ENCODE results near the gene PRTN3. TPM values are rescaled to one million over a fixed set of nuclear protein-coding genes. Genes with fewer than 3 reads are reported as not detected.
A peak's percentile ranks its signal among the peaks of the same experiment; 100 is the strongest.

PRTN3 gene
- total RNA-seq, 1 donor from 2014 or later, result not detected

DNA sequence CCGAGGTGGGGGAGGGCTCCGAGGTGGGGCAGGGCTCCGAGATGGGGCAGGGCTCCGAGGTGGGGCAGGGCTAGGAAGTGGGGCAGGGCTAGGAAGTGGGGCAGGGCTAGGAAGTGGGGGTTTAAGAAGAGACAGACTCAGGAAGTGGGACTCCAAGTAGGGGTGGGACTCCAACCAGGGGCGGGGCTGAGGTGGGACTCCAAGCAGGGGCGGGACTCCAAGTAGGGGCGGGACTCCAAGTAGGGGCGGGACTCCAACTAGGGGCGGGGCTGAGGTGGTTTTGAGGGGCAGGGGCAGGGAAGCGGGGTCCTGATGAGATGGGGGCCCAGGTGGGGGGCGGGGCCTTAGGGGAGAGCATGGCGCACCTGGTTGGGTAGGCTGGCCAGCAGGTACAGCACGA lies 32.3 kb downstream of the PRTN3 start:
- H3F3A ChIP-seq (ENCODE audit: low read depth), result peaks cover 22% of the 10 kb centered on the region
- Mint-ChIP-seq H3K27me3 (ENCODE audit: insufficient read depth, low read depth) (peaks cover 5% of the 10 kb centered on the region), H3K4me1 (peaks cover 2% of the 10 kb centered on the region), H3K4me3 (no peak overlapping the region), H3K36me3 (peaks cover 9% of the 10 kb centered on the region), H3K9me3 (no peaks in the 10 kb centered on the region), H3K27ac (no peak overlapping the region)
- no peak overlapping the region for H3K9ac ChIP-seq
- no peak overlapping the region for H3K4me3 ChIP-seq
- no peaks in the 10 kb centered on the region for H3K36me3 ChIP-seq
- no peak overlapping the region for H3K27ac ChIP-seq
- H3K4me1 ChIP-seq, result no peaks in the 10 kb centered on the region
- H2AFZ ChIP-seq (replicated peaks), result no peak overlapping the region
- TF ChIP-seq, protein P1, sequence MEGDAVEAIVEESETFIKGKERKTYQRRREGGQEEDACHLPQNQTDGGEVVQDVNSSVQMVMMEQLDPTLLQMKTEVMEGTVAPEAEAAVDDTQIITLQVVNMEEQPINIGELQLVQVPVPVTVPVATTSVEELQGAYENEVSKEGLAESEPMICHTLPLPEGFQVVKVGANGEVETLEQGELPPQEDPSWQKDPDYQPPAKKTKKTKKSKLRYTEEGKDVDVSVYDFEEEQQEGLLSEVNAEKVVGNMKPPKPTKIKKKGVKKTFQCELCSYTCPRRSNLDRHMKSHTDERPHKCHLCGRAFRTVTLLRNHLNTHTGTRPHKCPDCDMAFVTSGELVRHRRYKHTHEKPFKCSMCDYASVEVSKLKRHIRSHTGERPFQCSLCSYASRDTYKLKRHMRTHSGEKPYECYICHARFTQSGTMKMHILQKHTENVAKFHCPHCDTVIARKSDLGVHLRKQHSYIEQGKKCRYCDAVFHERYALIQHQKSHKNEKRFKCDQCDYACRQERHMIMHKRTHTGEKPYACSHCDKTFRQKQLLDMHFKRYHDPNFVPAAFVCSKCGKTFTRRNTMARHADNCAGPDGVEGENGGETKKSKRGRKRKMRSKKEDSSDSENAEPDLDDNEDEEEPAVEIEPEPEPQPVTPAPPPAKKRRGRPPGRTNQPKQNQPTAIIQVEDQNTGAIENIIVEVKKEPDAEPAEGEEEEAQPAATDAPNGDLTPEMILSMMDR (IDR thresholded peaks at IDR 0.05), result no peak
- no peak for TF ChIP-seq EZH2phosphoT487 (IDR thresholded peaks at IDR 0.05)
- TF ChIP-seq EZH2 (IDR thresholded peaks at IDR 0.05), result no peak
- H3K27me3 ChIP-seq, result no peaks in the 10 kb centered on the region
- DNase-seq (ENCODE audit: low spot score), result peak; percentile 62
- H3K4me2 ChIP-seq, result no peak overlapping the region
- H3K9me3 ChIP-seq (ENCODE audit: low read depth), result no peaks in the 10 kb centered on the region
- H3K79me2 ChIP-seq (ENCODE audit: low read depth), result no peaks in the 10 kb centered on the region
- H4K20me1 ChIP-seq (ENCODE audit: low read depth), result peaks cover 6% of the 10 kb centered on the region

- H3K36me3 Mint-ChIP-seq, result peaks cover 9% of the 10 kb centered on the region
- no peaks in the 10 kb centered on the region for H3K36me3 ChIP-seq
- peaks cover 4% of the 10 kb centered on the region for H4K20me1 ChIP-seq (ENCODE audit: low read depth)
- no peak overlapping the region for H3K4me2 ChIP-seq
- H2AFZ ChIP-seq (replicated peaks), result no peak overlapping the region
- no peak overlapping the region for H3K9ac ChIP-seq
- no peaks in the 10 kb centered on the region for H3K27me3 ChIP-seq
- DNase-seq (ENCODE audit: low spot score), result no peak
- H3K9me3 Mint-ChIP-seq, result no peaks in the 10 kb centered on the region
- H3K27ac Mint-ChIP-seq, result no peak overlapping the region
- no peak overlapping the region for H3K4me3 ChIP-seq
- TF ChIP-seq EZH2phosphoT487 (IDR thresholded peaks at IDR 0.05) (no peak), EZH2 (IDR thresholded peaks at IDR 0.05) (no peak)
- TF ChIP-seq, protein P1 (IDR thresholded peaks at IDR 0.05), result no peak
- peaks cover 5% of the 10 kb centered on the region for H3K27me3 Mint-ChIP-seq (ENCODE audit: insufficient read depth, low read depth)
- no peak overlapping the region for H3K4me3 Mint-ChIP-seq
- peaks cover 2% of the 10 kb centered on the region for H3K4me1 Mint-ChIP-seq
- H3K9me3 ChIP-seq (ENCODE audit: low read depth), result no peaks in the 10 kb centered on the region
- no peaks in the 10 kb centered on the region for H3K4me1 ChIP-seq
- H3F3A ChIP-seq (ENCODE audit: low read depth), result peaks cover 22% of the 10 kb centered on the region
- H3K27ac ChIP-seq, result no peak overlapping the region
- no peaks in the 10 kb centered on the region for H3K79me2 ChIP-seq (ENCODE audit: low read depth)
These were observed 32.8 kb downstream of the PRTN3 start for GRCh38 chr19:873561-874041.

DNA sequence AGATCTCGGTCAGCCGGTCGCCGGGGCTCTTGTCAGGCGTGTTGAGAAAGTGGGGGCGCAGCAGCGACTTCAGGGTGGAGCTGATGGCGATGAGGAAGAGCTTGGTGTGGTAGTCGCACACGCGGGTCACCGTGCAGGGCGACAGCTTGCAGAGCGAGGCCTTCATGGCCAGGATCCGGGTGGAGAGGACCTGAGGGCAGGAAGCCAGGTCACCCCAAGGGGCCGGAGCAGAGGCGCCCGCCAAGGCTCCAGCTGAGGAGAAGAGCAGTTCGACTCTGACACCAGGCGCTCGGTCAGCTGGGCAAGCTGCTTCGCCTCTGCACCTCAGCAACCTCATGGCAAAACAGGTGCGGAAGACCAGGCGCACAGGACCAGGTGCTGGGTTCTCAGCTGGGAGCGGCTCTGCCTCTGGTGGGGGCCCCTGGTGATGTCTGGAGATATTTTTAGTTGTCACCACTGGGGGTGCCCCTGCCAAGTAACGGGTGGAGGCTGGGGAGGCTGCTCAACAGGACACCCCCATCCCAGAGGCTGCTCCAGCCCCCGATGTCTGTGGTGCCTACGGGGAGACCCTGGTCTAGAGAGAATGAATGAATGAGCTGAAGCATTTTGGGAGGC lies 34.6 kb downstream of the PRTN3 start:
- H3K9ac ChIP-seq, result no peak overlapping the region
- no peaks in the 10 kb centered on the region for H3K36me3 ChIP-seq
- H3K27ac ChIP-seq, result no peak overlapping the region
- Mint-ChIP-seq H3K36me3 (peaks cover 12% of the 10 kb centered on the region), H3K9me3 (no peaks in the 10 kb centered on the region), H3K4me1 (peaks cover 4% of the 10 kb centered on the region), H3K27me3 (ENCODE audit: insufficient read depth, low read depth) (peaks cover 10% of the 10 kb centered on the region), H3K27ac (no peak overlapping the region), H3K4me3 (no peak overlapping the region)
- DNase-seq (ENCODE audit: low spot score), result no peak
- H3K4me2 ChIP-seq, result no peak overlapping the region
- TF ChIP-seq EZH2phosphoT487 (IDR thresholded peaks at IDR 0.05) (no peak), EZH2 (IDR thresholded peaks at IDR 0.05) (no peak)
- TF ChIP-seq, protein P1 (IDR thresholded peaks at IDR 0.05), result no peak
- H3K4me3 ChIP-seq, result no peak overlapping the region
- peaks cover 22% of the 10 kb centered on the region for H3F3A ChIP-seq (ENCODE audit: low read depth)
- no peaks in the 10 kb centered on the region for H3K27me3 ChIP-seq
- H3K9me3 ChIP-seq (ENCODE audit: low read depth), result no peaks in the 10 kb centered on the region
- H4K20me1 ChIP-seq (ENCODE audit: low read depth), result peaks cover 10% of the 10 kb centered on the region
- H2AFZ ChIP-seq (replicated peaks), result no peak overlapping the region
- H3K79me2 ChIP-seq (ENCODE audit: low read depth), result no peaks in the 10 kb centered on the region
- no peaks in the 10 kb centered on the region for H3K4me1 ChIP-seq

Data from neural progenitor cell (in vitro differentiated cells).